ENCODE data around the gene GIMAP4.

GRCh38 chr7:150556521-150557138 lies 10.6 kb upstream of the GIMAP4 start:
- TF ChIP-seq, protein P1, sequence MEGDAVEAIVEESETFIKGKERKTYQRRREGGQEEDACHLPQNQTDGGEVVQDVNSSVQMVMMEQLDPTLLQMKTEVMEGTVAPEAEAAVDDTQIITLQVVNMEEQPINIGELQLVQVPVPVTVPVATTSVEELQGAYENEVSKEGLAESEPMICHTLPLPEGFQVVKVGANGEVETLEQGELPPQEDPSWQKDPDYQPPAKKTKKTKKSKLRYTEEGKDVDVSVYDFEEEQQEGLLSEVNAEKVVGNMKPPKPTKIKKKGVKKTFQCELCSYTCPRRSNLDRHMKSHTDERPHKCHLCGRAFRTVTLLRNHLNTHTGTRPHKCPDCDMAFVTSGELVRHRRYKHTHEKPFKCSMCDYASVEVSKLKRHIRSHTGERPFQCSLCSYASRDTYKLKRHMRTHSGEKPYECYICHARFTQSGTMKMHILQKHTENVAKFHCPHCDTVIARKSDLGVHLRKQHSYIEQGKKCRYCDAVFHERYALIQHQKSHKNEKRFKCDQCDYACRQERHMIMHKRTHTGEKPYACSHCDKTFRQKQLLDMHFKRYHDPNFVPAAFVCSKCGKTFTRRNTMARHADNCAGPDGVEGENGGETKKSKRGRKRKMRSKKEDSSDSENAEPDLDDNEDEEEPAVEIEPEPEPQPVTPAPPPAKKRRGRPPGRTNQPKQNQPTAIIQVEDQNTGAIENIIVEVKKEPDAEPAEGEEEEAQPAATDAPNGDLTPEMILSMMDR (IDR thresholded peaks at IDR 0.05; ENCODE audit: low read depth, low read length), result no peak
- TF ChIP-seq, protein P2, sequence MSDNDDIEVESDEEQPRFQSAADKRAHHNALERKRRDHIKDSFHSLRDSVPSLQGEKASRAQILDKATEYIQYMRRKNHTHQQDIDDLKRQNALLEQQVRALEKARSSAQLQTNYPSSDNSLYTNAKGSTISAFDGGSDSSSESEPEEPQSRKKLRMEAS (IDR thresholded peaks at IDR 0.05; ENCODE audit: low read depth, low read length), result no peak

Data from NB4 (cell line).